Suprapubic skin (tissue), 3 donors: ENCODE data around the gene CXCL11.

Experiments
- POLR2A ChIP-seq, 2 donors: fragments of 450-650 bp; IDR thresholded peaks; one replicate each; pipeline ENCODE4 v1.6.1; 2017; ENCODE audit warnings: antibody characterized with exemption in 2 of 2, mild to moderate bottlenecking in 2 of 2, moderate library complexity in 2 of 2
- TF ChIP-seq, protein P1 (sequence below), 2 donors: fragments of 200-600 bp in 1 of 2; fragments of 450-650 bp in 1 of 2; sonication (generic) in 1 of 2; IDR thresholded peaks; one replicate each; pipeline ENCODE4 v1.5.1; 2016 to 2019; ENCODE audit warnings: antibody characterized with exemption in 2 of 2, mild to moderate bottlenecking in 1 of 2, moderate library complexity in 1 of 2

DNA sequence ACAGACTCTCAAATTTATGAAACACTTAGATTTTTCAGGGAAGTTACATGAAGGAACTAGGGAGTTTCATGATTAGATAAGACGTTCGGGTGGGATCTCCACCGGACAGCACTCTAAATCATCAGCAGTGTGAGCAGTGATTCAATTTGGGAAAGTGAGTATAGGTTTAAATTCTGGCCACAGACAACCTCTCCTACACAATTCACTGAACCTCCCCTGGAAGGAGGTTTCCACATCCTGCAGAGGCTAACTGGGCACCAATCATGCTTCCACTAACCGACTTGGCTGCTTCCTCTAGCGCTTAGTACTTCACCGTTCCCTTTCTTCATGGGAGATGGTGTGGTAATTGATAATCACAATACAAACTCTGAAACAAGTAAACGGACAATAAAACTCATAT, 34.2 kb downstream of the CXCL11 start:
- no peak for TF ChIP-seq POLR2A (IDR thresholded peaks at IDR 0.05)
- TF ChIP-seq, protein P1, sequence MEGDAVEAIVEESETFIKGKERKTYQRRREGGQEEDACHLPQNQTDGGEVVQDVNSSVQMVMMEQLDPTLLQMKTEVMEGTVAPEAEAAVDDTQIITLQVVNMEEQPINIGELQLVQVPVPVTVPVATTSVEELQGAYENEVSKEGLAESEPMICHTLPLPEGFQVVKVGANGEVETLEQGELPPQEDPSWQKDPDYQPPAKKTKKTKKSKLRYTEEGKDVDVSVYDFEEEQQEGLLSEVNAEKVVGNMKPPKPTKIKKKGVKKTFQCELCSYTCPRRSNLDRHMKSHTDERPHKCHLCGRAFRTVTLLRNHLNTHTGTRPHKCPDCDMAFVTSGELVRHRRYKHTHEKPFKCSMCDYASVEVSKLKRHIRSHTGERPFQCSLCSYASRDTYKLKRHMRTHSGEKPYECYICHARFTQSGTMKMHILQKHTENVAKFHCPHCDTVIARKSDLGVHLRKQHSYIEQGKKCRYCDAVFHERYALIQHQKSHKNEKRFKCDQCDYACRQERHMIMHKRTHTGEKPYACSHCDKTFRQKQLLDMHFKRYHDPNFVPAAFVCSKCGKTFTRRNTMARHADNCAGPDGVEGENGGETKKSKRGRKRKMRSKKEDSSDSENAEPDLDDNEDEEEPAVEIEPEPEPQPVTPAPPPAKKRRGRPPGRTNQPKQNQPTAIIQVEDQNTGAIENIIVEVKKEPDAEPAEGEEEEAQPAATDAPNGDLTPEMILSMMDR (IDR thresholded peaks at IDR 0.05), result no peak
